ENCODE results near the gene HSPA12A. TPM values are rescaled to one million over a fixed set of nuclear protein-coding genes. Genes with fewer than 3 reads are reported as not detected.

The HSPA12A gene
- total RNA-seq, 1 donor from 2014 or later: not detected

DNA sequence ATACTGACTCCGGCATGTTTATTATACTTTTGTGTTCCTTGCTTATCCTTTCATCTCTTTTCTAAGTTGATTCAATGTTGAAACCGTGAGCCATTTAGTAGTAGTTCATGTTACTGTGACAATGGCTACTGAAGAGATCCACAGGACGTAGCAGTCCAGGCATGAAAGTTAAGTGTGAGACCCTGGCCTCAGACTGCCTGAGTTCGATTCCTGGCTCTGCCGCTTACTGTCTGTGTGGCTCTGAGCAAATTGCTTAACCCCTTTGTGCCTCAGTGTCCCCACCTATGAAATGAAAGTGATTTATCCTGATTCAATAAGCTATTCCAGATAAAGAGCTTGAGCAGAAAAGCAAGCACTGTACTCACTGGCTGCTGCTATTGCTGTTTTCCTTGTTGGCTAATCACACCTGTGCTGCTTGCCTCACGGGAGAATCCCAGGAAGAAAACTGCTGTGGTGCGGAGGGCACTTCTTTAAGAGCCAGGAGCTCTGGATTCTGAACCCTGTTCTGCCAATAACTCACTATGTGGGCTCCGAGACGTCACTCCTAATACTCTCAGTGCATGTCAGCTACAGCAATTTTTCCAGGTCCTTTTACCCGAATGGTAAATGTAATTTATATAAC is 83.2 kb downstream of the HSPA12A start:
- H3K9me3 Mint-ChIP-seq: no peaks in the 10 kb centered on the region
- no peak overlapping the region for H3K4me3 Mint-ChIP-seq
- intact Hi-C loops (cut with micrococcal nuclease): no loop called here
- no peaks in the 10 kb centered on the region for H3K36me3 Mint-ChIP-seq (ENCODE audit: low read depth)
- H3K27ac Mint-ChIP-seq: no peak overlapping the region
- no peak for DNase-seq
- no peaks in the 10 kb centered on the region for H3K27me3 Mint-ChIP-seq
- no peaks in the 10 kb centered on the region for H3K4me1 Mint-ChIP-seq

DNA sequence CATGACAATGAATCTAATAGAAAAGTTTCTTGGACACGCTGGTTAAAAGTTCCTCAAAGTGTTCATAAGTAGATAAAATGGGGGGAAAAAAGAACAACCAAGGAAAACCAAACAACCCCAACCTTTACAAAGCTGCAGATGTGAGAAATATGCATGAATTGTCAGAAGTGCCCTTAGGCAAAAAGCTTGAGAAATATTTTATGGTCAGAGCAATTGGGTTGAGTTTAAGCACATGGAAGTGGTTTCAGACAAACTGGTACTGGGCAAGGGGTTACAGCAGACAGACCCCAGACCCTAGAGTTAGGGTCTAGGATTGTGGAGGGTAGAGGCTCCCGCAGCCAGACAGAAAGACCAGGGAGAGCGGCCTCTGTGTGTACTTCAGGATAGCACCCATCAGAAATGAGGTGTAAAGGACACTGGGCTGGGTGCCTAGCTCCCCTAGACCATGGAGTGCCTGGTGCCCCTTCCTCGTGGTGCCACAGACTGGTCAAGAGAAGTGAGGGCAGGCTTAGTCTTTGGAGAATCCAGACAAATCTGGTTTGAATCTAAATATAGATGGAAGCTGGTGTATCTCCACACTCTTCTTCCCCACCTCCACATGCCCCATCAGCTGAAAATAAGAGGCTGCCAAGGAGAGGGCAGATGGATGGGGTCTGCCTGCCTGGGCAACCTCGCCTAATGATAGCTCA is 84.4 kb downstream of the HSPA12A start:
- DNase-seq: no peak
- intact Hi-C loops (cut with micrococcal nuclease): no loop called here
- Mint-ChIP-seq H3K4me3 (no peak overlapping the region), H3K9me3 (no peaks in the 10 kb centered on the region), H3K27ac (no peak overlapping the region), H3K36me3 (ENCODE audit: low read depth) (no peaks in the 10 kb centered on the region), H3K4me1 (no peaks in the 10 kb centered on the region), H3K27me3 (no peaks in the 10 kb centered on the region)

DNA sequence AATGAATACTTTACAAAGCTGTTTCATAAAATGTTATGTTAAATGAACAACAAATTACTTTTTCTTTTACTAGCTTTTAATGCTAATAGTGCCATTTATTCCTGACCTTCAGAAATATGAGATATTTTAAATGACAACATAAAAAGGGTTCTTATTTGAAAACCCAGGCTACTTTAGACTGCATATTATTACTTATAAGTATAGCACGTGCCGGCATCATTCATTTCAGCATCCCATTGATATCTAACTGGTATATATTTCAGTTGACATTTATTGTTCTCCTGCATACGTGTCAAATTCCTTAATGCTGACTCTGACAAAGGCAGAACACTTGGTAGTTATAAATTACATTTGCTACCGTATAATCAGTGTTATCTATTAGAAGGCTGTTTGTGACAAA is 86.3 kb downstream of the HSPA12A start:
- H3K27me3 Mint-ChIP-seq: peaks cover 2% of the 10 kb centered on the region

DNA sequence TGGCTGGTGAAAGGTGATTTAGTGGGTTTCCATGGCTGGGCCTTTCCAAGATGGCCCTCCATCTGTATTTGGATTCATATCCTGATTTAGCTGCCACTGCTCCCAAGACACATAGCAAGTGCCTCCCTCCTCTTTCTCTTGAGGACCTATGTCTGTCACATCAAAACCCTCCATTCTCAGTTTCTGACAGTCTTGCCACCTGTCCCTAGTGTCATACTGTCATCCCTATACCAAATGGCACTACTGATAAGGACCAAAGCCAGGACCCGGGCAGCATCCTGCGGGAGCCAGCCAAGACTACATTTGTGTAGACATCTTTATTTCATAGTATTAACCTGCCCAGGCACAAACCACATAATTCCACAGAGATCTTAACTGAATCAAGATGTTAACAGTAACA is 86.8 kb downstream of the HSPA12A start:
- no peak for DNase-seq
- H3K36me3 Mint-ChIP-seq (ENCODE audit: low read depth): no peaks in the 10 kb centered on the region
- H3K4me3 Mint-ChIP-seq: no peak overlapping the region
- no peaks in the 10 kb centered on the region for H3K4me1 Mint-ChIP-seq
- no peaks in the 10 kb centered on the region for H3K9me3 Mint-ChIP-seq
- no peak overlapping the region for H3K27ac Mint-ChIP-seq
- intact Hi-C loops (cut with micrococcal nuclease): no loop called here
- H3K27me3 Mint-ChIP-seq: peaks cover 2% of the 10 kb centered on the region

More for the DNA sequence above, 86.3 kb downstream of the HSPA12A start:
- DNase-seq: no peak
- no peaks in the 10 kb centered on the region for H3K4me1 Mint-ChIP-seq
- intact Hi-C loops (cut with micrococcal nuclease): no loop called here
- H3K36me3 Mint-ChIP-seq (ENCODE audit: low read depth): no peaks in the 10 kb centered on the region
- no peaks in the 10 kb centered on the region for H3K9me3 Mint-ChIP-seq
- H3K27ac Mint-ChIP-seq: no peak overlapping the region
- no peak overlapping the region for H3K4me3 Mint-ChIP-seq

DNA sequence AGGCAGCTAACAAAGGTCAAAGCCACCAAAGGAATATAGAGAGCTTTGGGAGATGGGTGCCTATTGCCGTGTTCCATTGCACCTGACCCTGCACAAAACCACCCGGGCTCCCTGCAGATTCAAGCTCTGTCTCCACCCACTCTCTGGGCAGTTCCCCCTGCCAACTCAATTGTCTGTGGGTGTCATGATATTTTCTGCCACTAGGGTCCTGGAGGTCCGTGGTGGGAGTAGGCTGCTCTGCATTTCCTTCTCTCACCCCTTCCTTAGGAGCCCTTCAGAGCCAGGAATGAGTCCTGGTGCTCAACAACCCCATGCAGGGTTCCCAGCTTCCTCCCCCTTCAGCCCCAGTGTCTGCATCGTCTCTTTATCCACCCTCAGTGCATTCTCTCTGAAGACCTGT is 87.5 kb downstream of the HSPA12A start:
- Mint-ChIP-seq H3K9me3 (no peaks in the 10 kb centered on the region), H3K36me3 (ENCODE audit: low read depth) (no peaks in the 10 kb centered on the region), H3K27me3 (peaks cover 2% of the 10 kb centered on the region), H3K4me3 (no peak overlapping the region), H3K4me1 (no peaks in the 10 kb centered on the region), H3K27ac (no peak overlapping the region)
- intact Hi-C loops (cut with micrococcal nuclease): no loop called here
- no peak for DNase-seq

DNA sequence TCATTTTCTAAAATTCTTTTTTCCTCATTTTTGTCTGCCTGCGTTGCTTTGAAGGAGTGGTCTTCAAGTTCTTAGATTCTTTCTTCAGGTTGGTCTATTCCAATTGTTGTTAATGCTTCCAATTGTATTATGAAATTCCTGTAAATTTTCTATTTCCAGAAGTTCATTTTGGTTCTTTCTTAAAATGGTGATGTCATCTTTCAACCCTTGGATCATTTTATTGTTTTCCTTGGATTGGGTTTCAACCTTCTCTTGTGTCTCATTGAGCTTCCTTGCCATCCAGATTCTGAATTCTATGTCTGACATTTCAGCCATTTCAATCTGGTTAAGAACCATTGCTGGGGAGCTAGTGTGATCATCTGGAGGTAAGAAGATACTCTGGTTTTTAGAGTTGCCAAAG is 88.5 kb downstream of the HSPA12A start:
- intact Hi-C loops (cut with micrococcal nuclease): no loop called here
- H3K27ac Mint-ChIP-seq: no peak overlapping the region
- no peaks in the 10 kb centered on the region for H3K9me3 Mint-ChIP-seq
- no peak overlapping the region for H3K4me3 Mint-ChIP-seq
- DNase-seq: no peak
- H3K4me1 Mint-ChIP-seq: no peaks in the 10 kb centered on the region
- no peaks in the 10 kb centered on the region for H3K36me3 Mint-ChIP-seq (ENCODE audit: low read depth)
- peaks cover 2% of the 10 kb centered on the region for H3K27me3 Mint-ChIP-seq

DNA sequence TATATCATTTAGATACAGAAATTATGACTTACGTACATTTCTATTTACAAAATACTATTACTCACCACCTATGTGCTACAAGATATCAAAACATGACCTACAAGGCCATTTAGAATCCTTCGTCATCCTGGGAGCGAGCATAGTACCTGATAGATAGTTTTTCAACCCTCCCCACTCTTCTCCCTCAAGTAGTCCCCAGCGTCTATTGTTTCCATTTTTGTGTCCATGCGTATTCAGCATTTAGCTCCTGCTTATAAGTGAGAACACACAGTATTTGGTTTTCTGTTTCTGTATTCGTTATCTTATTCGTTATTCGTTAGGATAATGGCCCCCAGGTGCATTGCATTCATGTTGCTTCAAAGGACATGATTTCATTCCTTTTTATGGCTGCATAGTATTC is 93.5 kb downstream of the HSPA12A start:
- peaks cover 2% of the 10 kb centered on the region for H3K27me3 Mint-ChIP-seq
- intact Hi-C loops (cut with micrococcal nuclease): no loop called here
- H3K4me3 Mint-ChIP-seq: no peak overlapping the region
- H3K4me1 Mint-ChIP-seq: no peaks in the 10 kb centered on the region
- no peaks in the 10 kb centered on the region for H3K36me3 Mint-ChIP-seq (ENCODE audit: low read depth)
- H3K9me3 Mint-ChIP-seq: no peaks in the 10 kb centered on the region
- H3K27ac Mint-ChIP-seq: no peak overlapping the region
- DNase-seq: no peak

DNA sequence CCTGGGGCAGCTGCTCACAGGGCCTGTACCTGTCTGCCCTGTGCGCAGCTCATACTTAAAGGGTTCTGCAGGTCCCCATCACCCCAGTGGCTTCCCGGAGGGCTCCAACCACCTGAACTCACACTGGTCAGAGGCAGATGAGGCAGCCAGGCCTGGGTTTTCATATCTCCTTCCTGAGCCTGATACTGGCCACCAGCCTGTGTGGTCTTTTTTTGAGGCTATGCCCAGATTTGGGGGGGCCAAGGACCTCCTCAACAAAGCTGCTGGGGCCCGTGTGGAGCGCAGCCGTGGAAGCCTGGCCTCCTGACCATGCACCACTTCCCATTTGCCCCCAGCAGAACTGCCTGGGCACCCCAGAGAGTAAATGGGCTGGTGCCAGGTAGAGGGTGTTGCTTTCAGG is 95.9 kb downstream of the HSPA12A start:
- H3K27ac Mint-ChIP-seq: no peak overlapping the region
- no peak overlapping the region for H3K4me3 Mint-ChIP-seq
- no peaks in the 10 kb centered on the region for H3K36me3 Mint-ChIP-seq (ENCODE audit: low read depth)
- intact Hi-C loops (cut with micrococcal nuclease): no loop called here
- H3K4me1 Mint-ChIP-seq: no peaks in the 10 kb centered on the region
- DNase-seq: no peak
- H3K27me3 Mint-ChIP-seq: peaks cover 2% of the 10 kb centered on the region
- no peaks in the 10 kb centered on the region for H3K9me3 Mint-ChIP-seq

DNA sequence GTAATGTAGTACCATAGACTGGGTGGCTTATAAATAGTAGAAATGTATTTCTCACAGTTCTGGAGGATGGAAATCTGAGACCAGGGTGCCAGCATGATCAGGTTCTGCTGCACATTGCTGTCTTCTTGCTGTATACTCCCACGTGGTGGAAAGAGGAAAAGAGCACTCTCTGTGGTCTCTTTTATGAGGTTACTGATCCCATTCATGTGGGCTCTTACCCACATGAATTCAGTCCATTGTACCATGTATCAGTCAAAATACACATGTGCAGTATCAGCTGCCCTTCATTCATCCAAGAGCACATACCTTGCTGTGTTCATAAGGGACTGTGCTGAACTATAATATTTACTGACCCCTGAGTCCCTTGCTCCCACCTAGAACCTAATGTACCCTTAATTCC is 104.5 kb downstream of the HSPA12A start:
- Mint-ChIP-seq H3K27ac (no peak overlapping the region), H3K9me3 (no peaks in the 10 kb centered on the region), H3K4me1 (no peaks in the 10 kb centered on the region), H3K4me3 (no peak overlapping the region), H3K27me3 (peaks cover 5% of the 10 kb centered on the region), H3K36me3 (ENCODE audit: low read depth) (no peaks in the 10 kb centered on the region)
- no peak for DNase-seq
- intact Hi-C loops (cut with micrococcal nuclease): no loop called here

DNA sequence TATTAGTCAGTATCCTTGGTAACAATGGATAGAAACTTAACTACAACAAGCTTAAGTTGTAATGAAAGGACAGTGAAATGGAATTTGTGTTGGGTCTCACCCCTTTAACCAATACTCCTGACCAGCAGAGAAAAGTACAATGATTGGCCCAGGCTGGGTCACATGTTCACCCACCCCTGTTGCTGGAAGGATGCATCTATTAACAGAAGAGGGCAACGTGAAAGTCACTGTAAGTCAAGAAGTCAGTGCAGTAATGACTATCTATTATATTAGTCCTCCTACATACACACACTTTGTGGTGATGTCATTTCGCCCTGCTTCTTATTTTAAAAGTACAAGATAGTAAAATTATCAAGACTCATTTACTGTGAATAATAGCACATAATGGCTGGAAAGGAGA is 105.4 kb downstream of the HSPA12A start:
- peaks cover 3% of the 10 kb centered on the region for H3K27me3 Mint-ChIP-seq
- H3K4me1 Mint-ChIP-seq: no peaks in the 10 kb centered on the region
- H3K4me3 Mint-ChIP-seq: no peak overlapping the region
- no peak overlapping the region for H3K27ac Mint-ChIP-seq
- intact Hi-C loops (cut with micrococcal nuclease): no loop called here
- no peaks in the 10 kb centered on the region for H3K9me3 Mint-ChIP-seq
- no peak for DNase-seq
- H3K36me3 Mint-ChIP-seq (ENCODE audit: low read depth): no peaks in the 10 kb centered on the region

DNA sequence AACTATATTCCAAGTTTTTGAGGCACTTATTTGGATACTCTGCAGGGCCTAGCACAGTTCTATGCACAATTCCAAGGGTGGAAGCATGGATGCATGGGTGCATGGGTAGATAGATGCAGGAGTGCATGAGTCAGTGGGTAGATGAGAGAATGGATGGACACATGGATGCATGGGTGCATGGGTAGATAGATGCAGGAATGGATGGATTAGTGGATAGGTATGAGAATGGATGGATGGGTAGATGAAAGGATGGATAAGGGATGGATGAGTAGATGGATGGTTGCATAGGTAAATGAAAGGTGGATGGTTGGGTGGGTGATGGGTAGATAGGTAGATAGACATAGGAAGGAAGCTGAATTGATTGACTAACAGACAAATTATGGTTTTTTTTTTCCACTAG is 106.0 kb downstream of the HSPA12A start:
- Mint-ChIP-seq H3K27ac (no peak overlapping the region), H3K36me3 (ENCODE audit: low read depth) (no peaks in the 10 kb centered on the region), H3K4me3 (no peak overlapping the region), H3K4me1 (no peaks in the 10 kb centered on the region), H3K9me3 (no peaks in the 10 kb centered on the region), H3K27me3 (peaks cover 3% of the 10 kb centered on the region)
- intact Hi-C loops (cut with micrococcal nuclease): no loop called here
- DNase-seq: no peak

DNA sequence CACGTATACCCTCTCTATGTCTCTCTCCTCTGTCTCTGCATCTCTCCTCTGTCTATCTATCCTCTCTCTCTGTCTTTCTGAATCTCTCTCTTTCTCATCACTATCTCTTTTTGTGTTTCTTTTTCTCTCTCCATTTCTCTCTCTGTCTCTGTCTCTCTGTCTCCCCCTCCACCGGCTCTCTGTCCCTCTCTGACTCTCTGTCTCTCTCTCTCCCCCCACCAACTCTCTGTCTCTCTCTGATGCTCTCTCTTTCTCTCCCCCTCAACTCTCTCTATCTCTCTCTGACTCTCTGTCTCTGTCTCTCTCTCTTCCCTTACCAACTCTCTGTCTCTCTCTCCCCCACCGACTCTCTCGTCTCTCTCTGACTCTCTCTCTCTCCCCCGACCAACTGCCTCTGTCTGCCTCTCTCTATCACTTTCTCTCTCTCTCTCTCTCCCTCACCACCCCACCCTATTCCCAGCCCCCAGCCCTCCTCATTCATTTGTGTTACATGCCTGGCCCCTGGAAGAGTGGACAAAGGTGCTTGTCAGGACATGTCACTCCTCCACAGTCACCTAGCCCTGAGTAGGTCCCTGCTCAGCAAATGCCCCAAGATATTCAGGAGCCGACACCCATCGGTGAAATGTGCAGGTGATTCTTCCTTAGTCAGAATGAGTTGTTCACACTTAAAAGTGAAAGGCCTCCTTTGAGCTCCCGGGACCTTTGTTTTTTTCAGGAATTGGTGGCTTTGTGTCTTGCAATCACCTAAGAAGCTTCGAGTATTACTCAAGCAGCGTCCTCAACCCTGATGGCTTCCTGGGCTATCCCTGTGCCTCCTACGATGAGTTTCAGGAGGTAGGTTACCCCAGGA is 108.0 kb downstream of the HSPA12A start:
- Mint-ChIP-seq H3K36me3 (ENCODE audit: low read depth) (no peaks in the 10 kb centered on the region), H3K4me1 (no peaks in the 10 kb centered on the region), H3K27me3 (peaks cover 2% of the 10 kb centered on the region), H3K9me3 (no peaks in the 10 kb centered on the region), H3K4me3 (no peak overlapping the region), H3K27ac (no peak overlapping the region)
- no peak for DNase-seq
- intact Hi-C loops (cut with micrococcal nuclease): no loop called here

DNA sequence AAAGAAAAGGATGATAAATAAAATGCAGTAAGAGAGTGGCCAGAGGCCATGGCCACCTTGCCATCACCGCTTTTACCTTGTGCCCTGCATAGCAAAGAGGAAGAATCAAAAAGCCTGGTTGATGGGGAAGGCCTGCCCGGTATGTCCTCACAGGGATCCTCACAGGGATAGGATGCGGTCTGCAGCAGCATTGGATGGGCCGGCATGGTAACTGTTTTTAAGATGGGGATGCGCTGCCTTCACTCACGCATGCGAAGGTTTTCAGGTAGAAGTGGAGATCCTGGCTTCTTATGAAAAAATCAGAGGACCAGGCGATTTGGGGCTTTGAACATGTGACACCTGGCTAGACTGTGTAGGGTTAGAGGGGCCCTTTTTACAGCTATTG is 109.2 kb downstream of the HSPA12A start:
- Mint-ChIP-seq H3K36me3 (ENCODE audit: low read depth) (no peaks in the 10 kb centered on the region), H3K4me3 (no peak overlapping the region), H3K27me3 (peaks cover 8% of the 10 kb centered on the region), H3K4me1 (no peaks in the 10 kb centered on the region), H3K9me3 (no peaks in the 10 kb centered on the region), H3K27ac (no peak overlapping the region)
- intact Hi-C loops (cut with micrococcal nuclease): no loop called here
- DNase-seq: no peak

DNA sequence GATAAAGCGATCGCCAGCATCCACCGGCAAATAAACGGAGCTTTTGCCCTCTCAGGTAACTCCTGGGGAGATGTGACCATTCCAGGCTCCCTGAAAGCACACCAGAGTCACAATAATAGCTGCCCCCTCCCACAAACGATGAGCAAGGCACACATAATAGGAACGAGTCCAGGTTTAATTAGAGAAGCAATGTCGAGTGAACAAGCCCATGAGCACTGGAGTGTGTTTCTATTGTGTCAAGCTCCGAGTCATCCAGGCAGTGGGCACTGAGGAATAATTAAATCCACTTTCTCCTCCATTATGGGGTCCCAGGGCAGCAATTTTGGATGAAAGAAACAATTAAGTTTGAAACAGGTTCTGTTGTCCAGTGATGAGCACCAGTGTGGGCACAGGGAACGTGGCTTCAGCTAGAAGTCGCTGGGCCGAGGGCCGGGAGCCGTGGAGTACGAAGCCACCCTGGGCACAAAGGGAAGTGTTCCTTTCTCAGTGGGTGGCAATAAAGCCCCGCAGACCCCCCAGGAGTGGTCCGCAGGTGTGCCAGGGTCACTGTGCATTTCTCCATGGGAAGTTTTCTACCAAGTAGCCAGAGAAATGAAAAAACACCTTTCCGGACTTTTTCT is 109.7 kb downstream of the HSPA12A start:
- H3K27me3 Mint-ChIP-seq: peaks cover 8% of the 10 kb centered on the region
- no peaks in the 10 kb centered on the region for H3K36me3 Mint-ChIP-seq (ENCODE audit: low read depth)
- no peak for DNase-seq
- no peak overlapping the region for H3K27ac Mint-ChIP-seq
- H3K9me3 Mint-ChIP-seq: no peaks in the 10 kb centered on the region
- no peaks in the 10 kb centered on the region for H3K4me1 Mint-ChIP-seq
- no peak overlapping the region for H3K4me3 Mint-ChIP-seq
- intact Hi-C loops (cut with micrococcal nuclease): no loop called here
